OCI-LY3 (cell line): ENCODE measurements around the gene UBXN6.

ENCODE experiments used
- H2AFZ ChIP-seq: fragments of 200-600, 300-600 bp; shearing (Covaris generic); 2 replicates; pipeline ENCODE4 v1.6.0; 2014; ENCODE audit warnings: antibody characterized with exemption, low read depth, low read length
- H3K27ac ChIP-seq: fragments of 200-600, 300-600 bp; sonication (generic); 2 replicates; pipeline ENCODE4 v1.5.1; 2014; ENCODE audit warnings: mild to moderate bottlenecking, low read length, moderate library complexity, mixed read lengths
- H3K27me3 ChIP-seq: fragments of 200-600, 300-600 bp; sonication (generic); 2 replicates; pipeline ENCODE4 v1.6.1; 2014; ENCODE audit warnings: low read depth, low read length, mixed read lengths
- H3K36me3 ChIP-seq: fragments of 200-600, 300-600 bp; sonication (generic); replicated peaks from 2 replicates; pipeline ENCODE3; 2014; ENCODE audit warnings: low read depth, low read length, mixed read lengths
- H3K4me1 ChIP-seq: fragments of 300-600, 200-600 bp; sonication (generic); 2 replicates; pipeline ENCODE4 v1.6.1; 2014; ENCODE audit warnings: low read length, mixed read lengths
- H3K4me2 ChIP-seq: fragments of 200-600, 300-600 bp; sonication (generic); 2 replicates; pipeline ENCODE4 v1.6.1; 2014; ENCODE audit warnings: low read length, mixed read lengths
- H3K4me3 ChIP-seq: fragments of 300-600, 200-600 bp; sonication (generic); 2 replicates; pipeline ENCODE4 v1.5.1; 2014; ENCODE audit warnings: antibody characterized with exemption, mild to moderate bottlenecking, low read length, moderate library complexity
- H3K79me2 ChIP-seq: fragments of 300-600, 200-600 bp; shearing (Covaris generic); 2 replicates; pipeline ENCODE4 v1.6.1; 2014; ENCODE audit warnings: mild to moderate bottlenecking, low read length, mixed read lengths
- H3K9ac ChIP-seq: fragments of 300-600, 200-600 bp; shearing (Covaris generic); 2 replicates; pipeline ENCODE4 v1.6.0; 2014; ENCODE audit warnings: mild to moderate bottlenecking, low read length, moderate library complexity
- H3K9me3 ChIP-seq: fragments of 200-600, 300-600 bp; shearing (Covaris generic); 2 replicates; pipeline ENCODE4 v1.6.1; 2014; ENCODE audit warnings: low read length, mixed read lengths; ENCODE audit not compliant: insufficient read depth
- H4K20me1 ChIP-seq: fragments of 200-600, 300-600 bp; sonication (generic); 2 replicates; pipeline ENCODE4 v1.6.1; 2016; ENCODE audit warnings: low read length, mixed read lengths; ENCODE audit not compliant: insufficient read depth
- CTCF ChIP-seq: fragments of 200-600, 300-600 bp; sonication (generic); IDR thresholded peaks from 2 replicates; pipeline ENCODE4 v1.5.1; 2014; ENCODE audit warnings: antibody characterized with exemption, low read length, low read depth
- EZH2phosphoT487 ChIP-seq: fragments of 200-600 bp; shearing (Covaris generic); IDR thresholded peaks from 2 replicates; pipeline ENCODE4 v1.6.1; 2018; ENCODE audit warnings: antibody characterized with exemption, mixed run types, low read depth

UBXN6 gene

GRCh38 chr19:4446704-4447200 is 10.8 kb downstream of the UBXN6 start:
- Histone ChIP-seq H3K4me2 (no peak overlapping the region), H3K79me2 (no peaks in the 10 kb centered on the region), H3K27ac (no peak overlapping the region), H3K9me3 (no peaks in the 10 kb centered on the region), H2AFZ (no peak overlapping the region), H3K36me3 (peaks cover 67% of the 10 kb centered on the region), H3K4me1 (no peaks in the 10 kb centered on the region), H3K27me3 (no peaks in the 10 kb centered on the region), H3K9ac (no peak overlapping the region), H3K4me3 (no peak overlapping the region), H4K20me1 (no peaks in the 10 kb centered on the region; the same call in 1 of the 2 replicates)
- no peak for TF ChIP-seq EZH2phosphoT487
- TF ChIP-seq CTCF, result no peak

DNA sequence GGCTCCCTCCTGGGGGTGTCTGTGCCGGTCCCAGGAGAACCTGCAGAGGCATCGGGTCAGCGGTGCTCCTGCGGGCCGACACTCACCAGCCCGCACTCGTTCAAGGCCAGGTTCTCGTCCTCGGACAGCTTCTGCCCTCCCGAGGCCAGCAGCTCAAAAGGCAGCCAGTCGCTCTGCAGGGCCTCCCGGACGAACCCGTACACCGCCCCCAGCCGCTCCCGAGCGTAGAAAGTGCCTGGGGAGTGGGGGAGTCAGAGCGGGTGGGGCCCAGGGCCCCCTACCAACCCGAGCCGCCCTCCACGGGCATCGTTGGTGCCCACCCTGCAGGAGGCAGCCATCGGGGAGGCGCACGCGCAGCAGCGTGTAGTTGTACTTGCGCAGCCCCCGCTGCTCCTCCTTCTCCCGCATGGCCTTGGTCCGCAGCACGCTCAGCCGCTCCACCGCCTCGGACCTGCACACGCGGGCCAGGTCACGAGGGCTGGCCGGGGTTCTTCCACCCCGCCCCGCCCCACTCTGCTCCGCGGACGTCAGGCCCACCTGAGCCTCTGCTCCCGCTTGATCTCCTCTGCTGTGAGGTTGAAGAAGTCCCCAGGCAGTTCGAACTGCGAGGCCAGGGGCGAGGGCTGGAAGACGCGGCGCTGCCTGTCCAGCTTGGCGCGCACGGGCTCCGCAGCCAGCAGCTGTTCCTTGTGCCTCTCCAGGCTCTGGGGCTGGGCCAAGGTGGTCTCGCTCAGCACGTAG is 11.5 kb downstream of the UBXN6 start:
- Histone ChIP-seq H3K36me3 (peaks cover 67% of the 10 kb centered on the region), H3K4me1 (no peaks in the 10 kb centered on the region), H3K9me3 (no peaks in the 10 kb centered on the region), H4K20me1 (no peaks in the 10 kb centered on the region; the same call in 1 of the 2 replicates), H3K27ac (no peak overlapping the region), H3K27me3 (no peaks in the 10 kb centered on the region), H3K4me2 (no peak overlapping the region), H2AFZ (no peak overlapping the region), H3K9ac (no peak overlapping the region), H3K4me3 (no peak overlapping the region), H3K79me2 (no peaks in the 10 kb centered on the region)
- TF ChIP-seq CTCF, result no peak
- no peak for TF ChIP-seq EZH2phosphoT487

GRCh38 chr19:4444765-4445741 is 12.5 kb downstream of the UBXN6 start:
- no peaks in the 10 kb centered on the region for H3K79me2 ChIP-seq
- no peaks in the 10 kb centered on the region for H3K4me1 ChIP-seq
- H3K27ac ChIP-seq, result no peak overlapping the region
- H3K4me3 ChIP-seq, result no peak overlapping the region
- H4K20me1 ChIP-seq, result no peaks in the 10 kb centered on the region; the same call in 1 of the 2 replicates
- TF ChIP-seq EZH2phosphoT487 (no peak), CTCF (no peak)
- H3K4me2 ChIP-seq, result no peak overlapping the region
- H3K9ac ChIP-seq, result no peak overlapping the region
- no peaks in the 10 kb centered on the region for H3K9me3 ChIP-seq
- no peaks in the 10 kb centered on the region for H3K27me3 ChIP-seq
- no peak overlapping the region for H2AFZ ChIP-seq
- H3K36me3 ChIP-seq, result peaks cover 70% of the 10 kb centered on the region
